UCSD-AML1 (cell line): Measurements from ENCODE around the gene PDCD11.
"Not testable (repeated sequence)": the region's sequence is repeated elsewhere in the genome, so short reads cannot be mapped to it uniquely, and the experiment has no call there.

Experiments
- DNase-seq: peaks from one replicate; lab custom pipeline; 2025; ENCODE audit not compliant: unreplicated experiment; lab: John Stamatoyannopoulos, UW

PDCD11 gene

GRCh38 chr10:103396067-103396788 lies at the start of gene PDCD11, which contains the start of gene ATP5MK:
PDCD11 (plus strand) TSS chr10:103396626; CDS start chr10:103398427, 1,801 bp downstream.
ATP5MK (minus strand) TSS chr10:103396475; CDS start chr10:103392457, 4,018 bp downstream.
- DNase-seq, result peak; percentile 97

- DNase-seq, result no peak
Measured at GRCh38 chr10:103350175-103350516, 46.3 kb upstream of the PDCD11 start.

GRCh38 chr10:103350517-103351260 lies 45.7 kb upstream of the PDCD11 start, which contains the start of gene PCGF6:
PCGF6 (minus strand) TSS chr10:103351140; CDS start chr10:103351066, 74 bp downstream.
- DNase-seq, result peak; percentile 86

- no peak for DNase-seq
Measured at GRCh38 chr10:103353281-103353680, 43.1 kb upstream of the PDCD11 start.

GRCh38 chr10:103354567-103354966 lies 41.9 kb upstream of the PDCD11 start:
- DNase-seq, result not testable (repeated sequence)

- no peak for DNase-seq
Measured at GRCh38 chr10:103355906-103356599, 40.4 kb upstream of the PDCD11 start.

- not testable (repeated sequence) for DNase-seq
Measured at GRCh38 chr10:103359493-103359892, 36.9 kb upstream of the PDCD11 start.

GRCh38 chr10:103360791-103361190 lies 35.6 kb upstream of the PDCD11 start:
- DNase-seq, result not testable (repeated sequence)

GRCh38 chr10:103367379-103367781 lies 29.0 kb upstream of the PDCD11 start:
- no peak for DNase-seq

GRCh38 chr10:103367782-103368518 lies 28.5 kb upstream of the PDCD11 start, which contains the start of gene TAF5:
TAF5 (plus strand) TSS chr10:103367976; CDS start chr10:103367990, 14 bp downstream.
- peak; percentile 87 for DNase-seq

- no peak for DNase-seq
Measured at GRCh38 chr10:103373544-103373943, 22.9 kb upstream of the PDCD11 start.

GRCh38 chr10:103374263-103374662 lies 22.2 kb upstream of the PDCD11 start:
- no peak for DNase-seq

- no peak for DNase-seq
Measured at GRCh38 chr10:103382769-103383168, 13.7 kb upstream of the PDCD11 start.

- no peak for DNase-seq
Measured at GRCh38 chr10:103394180-103394579, 2.2 kb upstream of the PDCD11 start.

GRCh38 chr10:103395754-103396066 lies 716 bp upstream of the PDCD11 start:
- peak; percentile 36 for DNase-seq

GRCh38 chr10:103396789-103397087 lies 312 bp downstream of the PDCD11 start:
- DNase-seq, result no peak

GRCh38 chr10:103397191-103397825 lies 882 bp downstream of the PDCD11 start:
- no peak for DNase-seq

GRCh38 chr10:103413564-103413963 lies 17.1 kb downstream of the PDCD11 start:
- DNase-seq, result no peak

GRCh38 chr10:103415581-103415980 lies 19.2 kb downstream of the PDCD11 start:
- DNase-seq, result no peak

- DNase-seq, result peak; percentile 23
Measured at GRCh38 chr10:103416436-103417147, 20.2 kb downstream of the PDCD11 start.
